ENCODE results near the gene IFT43.

DNA sequence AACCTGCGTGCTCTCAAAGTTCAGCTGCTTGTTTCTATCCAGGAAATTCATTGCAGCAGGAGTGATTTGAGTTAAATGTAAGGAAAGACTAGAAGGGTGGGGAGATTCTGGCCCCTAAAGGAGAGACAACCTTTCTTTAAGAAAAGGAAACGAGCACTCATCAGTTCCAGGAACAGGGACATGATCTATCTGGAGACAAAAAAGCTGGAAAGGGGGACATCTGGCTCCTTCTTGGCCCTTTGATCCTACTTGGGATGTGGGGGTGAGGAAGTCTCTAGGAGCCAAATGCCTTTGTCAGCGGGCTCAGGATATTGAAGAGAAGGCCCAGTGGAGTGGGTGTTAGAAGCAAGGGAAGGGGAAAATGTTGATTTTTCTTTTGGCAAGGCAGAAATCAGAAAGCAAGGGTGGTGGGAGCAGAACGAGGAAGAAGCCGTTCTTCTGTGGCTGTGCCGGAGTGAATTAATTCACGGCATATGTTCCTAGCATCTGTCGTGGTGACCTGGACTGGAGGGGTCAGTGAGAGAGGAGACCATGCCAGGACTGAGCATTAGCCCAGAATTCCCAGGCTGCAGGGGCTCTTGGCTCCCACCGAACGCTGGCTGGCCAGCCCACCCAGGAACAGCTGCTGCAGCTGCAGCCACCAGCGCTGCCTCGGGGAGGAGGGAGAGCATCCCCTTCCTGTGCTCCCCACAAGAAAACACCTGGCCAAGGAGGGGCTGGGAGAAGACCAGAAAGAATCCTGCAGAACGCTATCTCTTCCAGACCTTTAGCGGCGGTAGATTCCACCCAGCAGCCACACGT is 103.4 kb downstream of the IFT43 start:
- TF ChIP-seq POLR2A (IDR thresholded peaks at IDR 0.05), result no peak
- TF ChIP-seq, protein P1, sequence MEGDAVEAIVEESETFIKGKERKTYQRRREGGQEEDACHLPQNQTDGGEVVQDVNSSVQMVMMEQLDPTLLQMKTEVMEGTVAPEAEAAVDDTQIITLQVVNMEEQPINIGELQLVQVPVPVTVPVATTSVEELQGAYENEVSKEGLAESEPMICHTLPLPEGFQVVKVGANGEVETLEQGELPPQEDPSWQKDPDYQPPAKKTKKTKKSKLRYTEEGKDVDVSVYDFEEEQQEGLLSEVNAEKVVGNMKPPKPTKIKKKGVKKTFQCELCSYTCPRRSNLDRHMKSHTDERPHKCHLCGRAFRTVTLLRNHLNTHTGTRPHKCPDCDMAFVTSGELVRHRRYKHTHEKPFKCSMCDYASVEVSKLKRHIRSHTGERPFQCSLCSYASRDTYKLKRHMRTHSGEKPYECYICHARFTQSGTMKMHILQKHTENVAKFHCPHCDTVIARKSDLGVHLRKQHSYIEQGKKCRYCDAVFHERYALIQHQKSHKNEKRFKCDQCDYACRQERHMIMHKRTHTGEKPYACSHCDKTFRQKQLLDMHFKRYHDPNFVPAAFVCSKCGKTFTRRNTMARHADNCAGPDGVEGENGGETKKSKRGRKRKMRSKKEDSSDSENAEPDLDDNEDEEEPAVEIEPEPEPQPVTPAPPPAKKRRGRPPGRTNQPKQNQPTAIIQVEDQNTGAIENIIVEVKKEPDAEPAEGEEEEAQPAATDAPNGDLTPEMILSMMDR (IDR thresholded peaks at IDR 0.05), result no peak
- no peak for TF ChIP-seq EP300 (IDR thresholded peaks at IDR 0.05)
